ENCODE data around the gene CABP1.
A peak's percentile ranks its signal among the peaks of the same experiment; 100 is the strongest.

- TF ChIP-seq, protein P1, sequence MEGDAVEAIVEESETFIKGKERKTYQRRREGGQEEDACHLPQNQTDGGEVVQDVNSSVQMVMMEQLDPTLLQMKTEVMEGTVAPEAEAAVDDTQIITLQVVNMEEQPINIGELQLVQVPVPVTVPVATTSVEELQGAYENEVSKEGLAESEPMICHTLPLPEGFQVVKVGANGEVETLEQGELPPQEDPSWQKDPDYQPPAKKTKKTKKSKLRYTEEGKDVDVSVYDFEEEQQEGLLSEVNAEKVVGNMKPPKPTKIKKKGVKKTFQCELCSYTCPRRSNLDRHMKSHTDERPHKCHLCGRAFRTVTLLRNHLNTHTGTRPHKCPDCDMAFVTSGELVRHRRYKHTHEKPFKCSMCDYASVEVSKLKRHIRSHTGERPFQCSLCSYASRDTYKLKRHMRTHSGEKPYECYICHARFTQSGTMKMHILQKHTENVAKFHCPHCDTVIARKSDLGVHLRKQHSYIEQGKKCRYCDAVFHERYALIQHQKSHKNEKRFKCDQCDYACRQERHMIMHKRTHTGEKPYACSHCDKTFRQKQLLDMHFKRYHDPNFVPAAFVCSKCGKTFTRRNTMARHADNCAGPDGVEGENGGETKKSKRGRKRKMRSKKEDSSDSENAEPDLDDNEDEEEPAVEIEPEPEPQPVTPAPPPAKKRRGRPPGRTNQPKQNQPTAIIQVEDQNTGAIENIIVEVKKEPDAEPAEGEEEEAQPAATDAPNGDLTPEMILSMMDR (conservative IDR thresholded peaks at IDR 0.05): peak; percentile 49; the same call in 1 of the 2 replicates
- TF ChIP-seq EZH2 (IDR thresholded peaks at IDR 0.05; ENCODE audit: low read depth): no peak
These were observed 9.2 kb downstream of the CABP1 start for GRCh38 chr12:120649442-120650232.
